ENCODE data around the gene LSAMP. TPM values are rescaled to one million over a fixed set of nuclear protein-coding genes. Genes with fewer than 3 reads are reported as not detected.

LSAMP gene
- total and polyA plus RNA-seq, 2 of the 8 experiments (the other 6 are each of a cell fraction or from before 2014, with no cell fraction given): 1.8 to 5.7 TPM

GRCh38 chr3:115916866-115917265, 528.4 kb downstream of the LSAMP start (continued):
- TF ChIP-seq, protein P1, sequence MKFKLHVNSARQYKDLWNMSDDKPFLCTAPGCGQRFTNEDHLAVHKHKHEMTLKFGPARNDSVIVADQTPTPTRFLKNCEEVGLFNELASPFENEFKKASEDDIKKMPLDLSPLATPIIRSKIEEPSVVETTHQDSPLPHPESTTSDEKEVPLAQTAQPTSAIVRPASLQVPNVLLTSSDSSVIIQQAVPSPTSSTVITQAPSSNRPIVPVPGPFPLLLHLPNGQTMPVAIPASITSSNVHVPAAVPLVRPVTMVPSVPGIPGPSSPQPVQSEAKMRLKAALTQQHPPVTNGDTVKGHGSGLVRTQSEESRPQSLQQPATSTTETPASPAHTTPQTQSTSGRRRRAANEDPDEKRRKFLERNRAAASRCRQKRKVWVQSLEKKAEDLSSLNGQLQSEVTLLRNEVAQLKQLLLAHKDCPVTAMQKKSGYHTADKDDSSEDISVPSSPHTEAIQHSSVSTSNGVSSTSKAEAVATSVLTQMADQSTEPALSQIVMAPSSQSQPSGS (IDR thresholded peaks at IDR 0.05; ENCODE audit: low read length): no peak
- TF ChIP-seq JUN (IDR thresholded peaks at IDR 0.05; ENCODE audit: low read depth, low read length) (no peak), SIRT6 (IDR thresholded peaks at IDR 0.05; ENCODE audit: low read length) (no peak), BACH1 (IDR thresholded peaks at IDR 0.05; ENCODE audit: low read length) (no peak), RBBP5 (IDR thresholded peaks at IDR 0.05; ENCODE audit: borderline replicate concordance, low read depth, low read length) (no peak), POLR2AphosphoS5 (IDR thresholded peaks at IDR 0.05; ENCODE audit: low read depth, low read length) (no peak)

Measured in H1 (cell line).